Measurements from ENCODE around the gene TMEM167A.

- no peak for TF ChIP-seq EP300 (IDR thresholded peaks at IDR 0.05)
- TF ChIP-seq, protein P1, sequence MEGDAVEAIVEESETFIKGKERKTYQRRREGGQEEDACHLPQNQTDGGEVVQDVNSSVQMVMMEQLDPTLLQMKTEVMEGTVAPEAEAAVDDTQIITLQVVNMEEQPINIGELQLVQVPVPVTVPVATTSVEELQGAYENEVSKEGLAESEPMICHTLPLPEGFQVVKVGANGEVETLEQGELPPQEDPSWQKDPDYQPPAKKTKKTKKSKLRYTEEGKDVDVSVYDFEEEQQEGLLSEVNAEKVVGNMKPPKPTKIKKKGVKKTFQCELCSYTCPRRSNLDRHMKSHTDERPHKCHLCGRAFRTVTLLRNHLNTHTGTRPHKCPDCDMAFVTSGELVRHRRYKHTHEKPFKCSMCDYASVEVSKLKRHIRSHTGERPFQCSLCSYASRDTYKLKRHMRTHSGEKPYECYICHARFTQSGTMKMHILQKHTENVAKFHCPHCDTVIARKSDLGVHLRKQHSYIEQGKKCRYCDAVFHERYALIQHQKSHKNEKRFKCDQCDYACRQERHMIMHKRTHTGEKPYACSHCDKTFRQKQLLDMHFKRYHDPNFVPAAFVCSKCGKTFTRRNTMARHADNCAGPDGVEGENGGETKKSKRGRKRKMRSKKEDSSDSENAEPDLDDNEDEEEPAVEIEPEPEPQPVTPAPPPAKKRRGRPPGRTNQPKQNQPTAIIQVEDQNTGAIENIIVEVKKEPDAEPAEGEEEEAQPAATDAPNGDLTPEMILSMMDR (IDR thresholded peaks at IDR 0.05) = no peak
Measured at GRCh38 chr5:83026516-83026915, 50.7 kb downstream of the TMEM167A start.

Measured in esophagus muscularis mucosa (tissue), 3 donors.